Endothelial cell (in vitro differentiated cells): ENCODE results near the gene COL25A1. TPM values are rescaled to one million over a fixed set of nuclear protein-coding genes. Genes with fewer than 3 reads are reported as not detected.

Experiments used
- DNase-seq: peaks from one replicate; pipeline ENCODE4 v3.0.0; 2021; ENCODE audit warnings: low spot score
- H3K27ac Mint-ChIP-seq: one replicate; pipeline ENCODE4 v1.8.0; 2021; ENCODE audit warnings: mixed read lengths, inconsistent platforms; ENCODE audit not compliant: unreplicated experiment
- H3K27me3 Mint-ChIP-seq: one replicate; pipeline ENCODE4 v1.8.0; 2021; ENCODE audit warnings: mild to moderate bottlenecking, moderate library complexity, mixed read lengths, inconsistent platforms; ENCODE audit not compliant: unreplicated experiment
- H3K36me3 Mint-ChIP-seq: one replicate; pipeline ENCODE4 v1.8.0; 2021; ENCODE audit warnings: mild to moderate bottlenecking, low read depth, mixed read lengths, inconsistent platforms; ENCODE audit not compliant: unreplicated experiment
- H3K4me1 Mint-ChIP-seq: one replicate; pipeline ENCODE4 v1.8.0; 2021; ENCODE audit warnings: mild to moderate bottlenecking, mixed read lengths, inconsistent platforms; ENCODE audit not compliant: unreplicated experiment
- H3K4me3 Mint-ChIP-seq: one replicate; pipeline ENCODE4 v1.8.0; 2021; ENCODE audit warnings: mild to moderate bottlenecking, mixed read lengths, inconsistent platforms; ENCODE audit not compliant: unreplicated experiment
- H3K9me3 Mint-ChIP-seq: one replicate; pipeline ENCODE4 v1.8.0; 2021; ENCODE audit warnings: mixed read lengths, inconsistent platforms; ENCODE audit not compliant: unreplicated experiment
- CTCF ChIP-seq: fragments of 200-600 bp; sonication (generic); IDR thresholded peaks from one replicate; pipeline ENCODE4 v1.5.0; 2021; ENCODE audit warnings: antibody characterized with exemption; ENCODE audit not compliant: unreplicated experiment
- total RNA-seq: library from RNA; stranded (reverse); fragmentation: NEBNext Ultra II Directional; extraction: Animal tissue kit (Norgen Biotek cat#: 25700); gene quantifications from one replicate; pipeline ENCODE4 v1.2.1, GENCODE V29; 2021; ENCODE audit not compliant: unreplicated experiment

Gene COL25A1
- total RNA-seq, 1 donor from 2014 or later = 22.7 TPM

- Mint-ChIP-seq H3K4me1 (no peaks in the 10 kb centered on the region), H3K36me3 (no peaks in the 10 kb centered on the region), H3K9me3 (no peaks in the 10 kb centered on the region), H3K4me3 (no peak overlapping the region), H3K27ac (no peak overlapping the region), H3K27me3 (no peaks in the 10 kb centered on the region)
- no peak for DNase-seq
- no peak for TF ChIP-seq CTCF
These were observed 488.1 kb downstream of the COL25A1 start for GRCh38 chr4:108814326-108814725.

GRCh38 chr4:108813261-108813660 is 489.2 kb downstream of the COL25A1 start:
- Mint-ChIP-seq H3K27ac (no peak overlapping the region), H3K27me3 (no peaks in the 10 kb centered on the region)

GRCh38 chr4:108811486-108811885 is 491.0 kb downstream of the COL25A1 start:
- Mint-ChIP-seq H3K27ac (no peak overlapping the region), H3K4me1 (no peaks in the 10 kb centered on the region), H3K27me3 (no peaks in the 10 kb centered on the region), H3K9me3 (no peaks in the 10 kb centered on the region), H3K4me3 (no peak overlapping the region), H3K36me3 (no peaks in the 10 kb centered on the region)
- DNase-seq = no peak
- TF ChIP-seq CTCF = no peak

More at GRCh38 chr4:108813261-108813660, 489.2 kb downstream of the COL25A1 start:
- no peak for DNase-seq
- H3K4me3 Mint-ChIP-seq = no peak overlapping the region
- no peaks in the 10 kb centered on the region for H3K36me3 Mint-ChIP-seq
- no peak for TF ChIP-seq CTCF
- H3K9me3 Mint-ChIP-seq = no peaks in the 10 kb centered on the region
- H3K4me1 Mint-ChIP-seq = no peaks in the 10 kb centered on the region

- no peak overlapping the region for H3K27ac Mint-ChIP-seq
- DNase-seq = no peak
- H3K36me3 Mint-ChIP-seq = no peaks in the 10 kb centered on the region
- no peak for TF ChIP-seq CTCF
- no peaks in the 10 kb centered on the region for H3K27me3 Mint-ChIP-seq
- H3K9me3 Mint-ChIP-seq = no peaks in the 10 kb centered on the region
- no peak overlapping the region for H3K4me3 Mint-ChIP-seq
- H3K4me1 Mint-ChIP-seq = no peaks in the 10 kb centered on the region
These were observed 492.4 kb downstream of the COL25A1 start for GRCh38 chr4:108810087-108810486.

GRCh38 chr4:108804648-108805273 is 497.7 kb downstream of the COL25A1 start:
- Mint-ChIP-seq H3K36me3 (no peaks in the 10 kb centered on the region), H3K4me1 (no peaks in the 10 kb centered on the region), H3K9me3 (no peaks in the 10 kb centered on the region), H3K27ac (no peak overlapping the region), H3K4me3 (no peak overlapping the region), H3K27me3 (no peaks in the 10 kb centered on the region)
- DNase-seq = no peak
- no peak for TF ChIP-seq CTCF
